NCI-H2029 treated with DMSO at 0.1 percent for 48 hours (cell line): ENCODE measurements around the gene ETS1.

Source experiments
- DNase-seq: peaks from one replicate; lab custom pipeline; 2025; lab: John Stamatoyannopoulos, UW

ETS1 gene, protein sequence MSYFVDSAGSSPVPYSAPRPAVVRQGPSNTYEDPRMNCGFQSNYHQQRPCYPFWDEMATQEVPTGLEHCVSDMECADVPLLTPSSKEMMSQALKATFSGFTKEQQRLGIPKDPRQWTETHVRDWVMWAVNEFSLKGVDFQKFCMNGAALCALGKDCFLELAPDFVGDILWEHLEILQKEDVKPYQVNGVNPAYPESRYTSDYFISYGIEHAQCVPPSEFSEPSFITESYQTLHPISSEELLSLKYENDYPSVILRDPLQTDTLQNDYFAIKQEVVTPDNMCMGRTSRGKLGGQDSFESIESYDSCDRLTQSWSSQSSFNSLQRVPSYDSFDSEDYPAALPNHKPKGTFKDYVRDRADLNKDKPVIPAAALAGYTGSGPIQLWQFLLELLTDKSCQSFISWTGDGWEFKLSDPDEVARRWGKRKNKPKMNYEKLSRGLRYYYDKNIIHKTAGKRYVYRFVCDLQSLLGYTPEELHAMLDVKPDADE

DNA sequence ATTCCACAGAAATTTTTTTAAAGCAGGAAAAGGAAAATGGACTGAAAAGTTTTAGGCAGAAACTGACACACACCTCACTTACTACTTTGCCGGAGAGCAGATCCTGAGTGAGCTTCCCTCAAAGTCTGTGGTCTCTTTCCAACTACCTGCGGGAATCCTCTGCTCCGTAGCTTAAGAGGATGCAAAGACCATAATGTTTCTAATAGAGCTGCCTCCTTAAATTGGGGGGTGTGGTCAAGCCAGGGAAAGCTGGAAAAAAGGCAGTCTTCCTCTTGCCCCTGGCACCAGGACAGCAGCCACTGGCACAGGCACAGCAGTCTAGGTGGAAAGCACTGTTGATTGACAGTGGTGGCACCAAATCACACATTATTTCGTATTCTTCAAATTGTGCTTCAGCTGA, at the start of gene ETS1:
ETS1 (minus strand) TSS at position 144 of the 400 bp plus-strand sequence. CDS start 14,428 bp downstream, outside the sequence.
- DNase-seq, result peak; percentile 23

DNA sequence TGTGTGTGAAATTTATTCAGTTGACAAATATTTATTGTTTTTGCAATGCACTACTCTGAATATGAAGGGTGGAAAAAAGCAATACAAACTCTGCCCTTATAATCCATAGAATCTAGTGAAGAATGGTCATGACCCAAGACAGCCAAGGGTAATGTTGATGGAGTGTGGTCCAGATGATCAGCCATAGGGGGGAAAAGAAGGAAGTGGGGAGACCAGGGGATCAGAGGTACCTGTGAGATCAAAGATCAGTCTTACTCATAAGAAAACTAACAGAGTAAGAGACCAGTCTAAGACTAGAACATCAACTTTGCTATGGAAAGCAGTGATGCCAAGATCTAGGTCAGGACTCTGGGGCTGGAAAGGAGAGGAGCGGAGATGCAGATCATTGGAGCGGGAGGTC, 47.0 kb upstream of the ETS1 start:
- DNase-seq, result no peak

DNA sequence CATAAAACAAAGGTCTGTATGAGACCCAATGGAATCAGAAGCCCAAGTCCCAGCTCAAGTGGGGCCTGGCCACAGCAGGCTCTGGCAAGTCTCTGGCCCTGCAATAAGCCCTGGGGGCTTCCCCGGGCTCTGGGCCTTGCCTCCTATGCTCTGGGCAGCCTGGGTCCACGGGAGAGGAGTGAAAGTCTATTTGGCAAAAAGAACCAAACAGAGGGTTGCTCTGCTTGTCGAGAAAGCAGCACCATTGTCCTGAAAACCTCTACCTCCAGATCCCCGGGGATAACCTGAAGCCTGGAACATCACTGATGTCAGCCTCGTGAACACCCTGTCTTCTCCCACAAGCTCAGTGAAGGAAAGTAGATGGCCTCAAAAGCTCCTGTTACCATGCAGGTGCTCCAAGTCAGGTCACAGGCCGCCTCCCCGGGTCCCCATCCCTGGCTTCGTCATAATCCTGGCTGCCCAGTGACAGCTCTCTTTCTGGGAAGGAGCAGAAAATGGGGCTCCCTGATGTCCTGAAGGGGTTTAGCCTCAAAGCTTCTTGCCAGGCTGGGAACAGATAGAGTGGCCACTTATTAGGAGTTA, 46.1 kb upstream of the ETS1 start:
- DNase-seq, result no peak

DNA sequence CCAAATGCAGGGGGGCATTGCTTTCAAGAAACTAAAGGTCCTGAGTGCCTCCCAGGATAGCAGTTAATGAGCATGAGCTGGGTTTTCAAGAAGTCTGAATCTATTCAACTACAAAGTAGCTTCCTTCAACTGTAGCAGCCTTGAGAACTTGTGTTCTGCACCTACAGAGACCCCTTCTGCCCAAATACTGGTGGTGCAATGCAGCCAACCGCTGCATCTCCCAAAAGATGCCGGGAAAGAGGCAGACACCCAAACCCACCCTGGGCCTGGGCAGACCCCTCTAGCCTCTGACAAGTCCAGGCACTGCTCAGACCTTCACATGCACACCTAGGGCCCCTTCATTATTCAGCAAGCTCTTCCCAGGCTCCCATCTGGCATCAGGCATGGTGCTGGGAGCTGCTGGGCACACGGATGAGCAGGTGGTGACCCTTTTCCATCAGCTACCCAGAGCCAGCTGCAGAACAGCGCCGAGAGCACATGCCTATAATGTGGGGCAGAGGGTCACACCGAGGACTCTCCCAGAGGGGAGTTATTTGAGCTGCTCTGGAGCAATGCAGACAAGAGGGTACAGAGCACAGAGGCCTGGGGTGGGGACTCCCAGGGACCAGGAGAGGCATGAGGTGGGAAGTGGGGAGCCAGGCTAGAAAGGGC, 44.9 kb upstream of the ETS1 start:
- DNase-seq, result no peak

DNA sequence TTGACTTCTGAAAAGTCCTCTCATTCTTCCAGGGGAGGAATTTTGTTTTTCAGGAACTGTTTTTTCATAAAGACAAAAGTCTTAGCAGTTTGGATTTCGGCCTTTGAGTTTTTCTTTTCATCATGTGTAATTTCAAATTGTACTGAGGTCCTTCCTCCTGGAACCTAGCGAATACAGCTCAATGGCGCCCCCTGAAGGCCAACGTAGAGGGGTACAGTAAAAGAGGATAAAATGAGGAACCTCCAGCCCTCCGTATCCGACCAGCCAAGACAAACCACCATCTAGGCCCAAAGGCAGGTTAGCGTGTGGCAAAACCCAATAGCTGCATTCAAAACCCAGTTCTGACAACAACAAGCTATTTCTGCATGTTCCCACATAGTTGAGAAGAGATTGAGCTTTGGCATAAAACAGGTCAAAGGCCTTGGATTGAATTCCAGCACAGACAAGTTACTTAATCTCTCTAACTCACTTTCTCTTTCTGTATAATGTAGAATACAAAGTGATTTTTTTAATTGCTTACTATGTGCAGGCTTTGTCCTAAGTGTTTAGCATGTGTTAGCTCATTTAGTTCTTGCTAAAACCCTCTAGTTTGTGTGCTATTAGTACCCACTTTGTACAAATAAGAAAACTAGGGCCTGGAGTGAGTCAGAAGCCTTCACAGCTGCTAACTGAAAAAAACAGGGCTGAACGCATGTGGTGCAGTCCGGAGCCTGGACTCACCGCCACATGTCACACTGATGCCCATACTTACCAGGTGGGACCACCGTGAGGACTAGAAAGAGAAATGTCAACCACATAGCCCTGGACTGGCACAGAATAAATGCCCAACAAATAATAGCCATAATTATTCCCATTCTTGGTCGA, 43.2 kb upstream of the ETS1 start:
- peak; percentile 66 for DNase-seq

DNA sequence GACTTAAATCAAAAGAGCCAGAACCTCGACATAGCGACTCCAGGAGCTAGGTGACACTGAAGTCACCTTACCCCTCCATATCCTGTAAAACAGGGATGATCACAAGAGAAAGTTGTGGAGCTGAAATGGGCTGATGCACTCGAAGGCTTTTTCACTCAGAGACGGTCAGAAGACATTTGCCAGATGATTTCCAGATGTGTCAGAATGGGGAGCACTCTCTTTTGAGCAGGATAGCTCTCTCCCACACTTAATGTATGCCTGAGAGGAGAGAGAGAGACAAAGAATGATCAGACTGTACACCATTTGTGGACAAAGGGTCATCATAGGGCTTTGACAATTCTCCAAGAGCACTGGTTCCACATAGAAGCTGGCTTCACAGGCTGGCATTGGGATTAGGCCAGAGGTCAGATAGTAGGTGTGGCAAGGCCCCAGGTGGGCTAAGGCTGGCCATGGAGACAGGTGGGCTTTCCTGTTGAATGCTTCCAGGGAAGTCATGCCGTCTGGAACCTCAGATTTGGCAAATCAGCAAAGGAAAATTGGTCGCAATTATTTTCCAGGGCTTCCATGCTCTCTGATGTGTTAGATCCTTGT, 42.3 kb upstream of the ETS1 start:
- no peak for DNase-seq

DNA sequence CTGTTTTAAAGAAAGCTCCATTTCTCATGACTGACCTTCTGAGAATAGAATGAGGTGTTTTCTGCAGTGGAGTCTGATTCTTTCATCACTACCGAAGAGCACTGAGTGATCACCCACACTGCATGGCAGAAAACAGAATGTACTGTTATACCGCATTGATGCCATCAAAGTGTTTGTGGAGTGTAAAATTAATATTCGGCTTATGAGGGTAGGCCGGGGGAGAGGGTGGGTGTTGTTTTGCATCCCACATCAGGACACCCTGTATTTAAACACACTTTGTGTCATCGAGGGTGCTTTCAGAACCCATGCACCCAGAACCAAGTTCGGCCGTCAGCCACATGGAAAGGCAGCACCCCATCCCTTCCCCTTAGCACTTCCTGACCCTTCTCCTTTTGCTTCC, 41.3 kb upstream of the ETS1 start:
- no peak for DNase-seq

DNA sequence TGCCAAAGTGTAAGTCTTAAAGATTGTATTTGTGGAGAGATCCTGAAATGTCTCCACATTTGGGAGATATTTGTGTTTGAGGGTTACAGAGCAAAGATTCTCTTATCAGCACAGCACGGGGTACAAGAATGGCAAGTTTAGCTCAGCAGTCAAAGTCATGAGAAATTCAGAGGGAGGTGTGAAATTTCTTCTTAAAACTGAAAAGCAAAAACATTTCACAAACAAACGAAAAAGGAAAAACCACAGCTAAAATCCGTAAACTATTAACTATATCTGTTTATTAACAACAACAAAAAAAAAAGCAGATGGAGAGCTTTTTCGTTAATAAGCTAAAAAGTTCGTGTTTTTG, 40.9 kb upstream of the ETS1 start:
- DNase-seq, result no peak

DNA sequence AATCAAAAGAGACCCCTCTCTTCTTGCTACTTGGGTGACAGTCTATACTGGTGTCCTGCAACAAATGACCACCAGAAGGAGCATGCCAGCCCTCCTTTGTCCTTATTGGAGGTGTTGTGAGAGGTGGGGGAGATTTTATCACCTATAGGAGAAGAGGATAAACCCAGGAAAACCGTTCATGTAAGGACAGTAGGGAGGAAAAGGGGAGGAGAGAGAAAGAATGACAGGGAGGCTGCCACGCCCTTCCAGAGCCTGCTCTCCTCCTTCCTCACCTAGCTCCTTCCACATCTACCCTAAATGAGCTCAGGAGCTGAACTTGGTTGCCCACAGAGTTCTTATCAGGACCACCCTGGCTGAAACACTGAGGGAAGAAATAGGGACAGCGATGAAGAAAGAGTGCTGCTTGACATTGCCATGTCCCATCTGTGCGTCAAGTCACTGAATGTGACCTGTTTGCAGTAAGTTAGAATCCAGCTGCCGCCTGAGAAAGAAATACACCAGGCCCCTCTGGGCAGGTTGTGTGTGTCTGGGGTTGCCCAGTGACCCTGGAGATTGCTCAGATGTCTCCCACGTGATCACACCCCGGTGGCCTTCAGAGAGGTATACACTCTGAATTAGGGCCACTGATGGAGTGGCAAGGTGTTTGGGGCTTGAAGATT, 40.4 kb upstream of the ETS1 start:
- no peak for DNase-seq

DNA sequence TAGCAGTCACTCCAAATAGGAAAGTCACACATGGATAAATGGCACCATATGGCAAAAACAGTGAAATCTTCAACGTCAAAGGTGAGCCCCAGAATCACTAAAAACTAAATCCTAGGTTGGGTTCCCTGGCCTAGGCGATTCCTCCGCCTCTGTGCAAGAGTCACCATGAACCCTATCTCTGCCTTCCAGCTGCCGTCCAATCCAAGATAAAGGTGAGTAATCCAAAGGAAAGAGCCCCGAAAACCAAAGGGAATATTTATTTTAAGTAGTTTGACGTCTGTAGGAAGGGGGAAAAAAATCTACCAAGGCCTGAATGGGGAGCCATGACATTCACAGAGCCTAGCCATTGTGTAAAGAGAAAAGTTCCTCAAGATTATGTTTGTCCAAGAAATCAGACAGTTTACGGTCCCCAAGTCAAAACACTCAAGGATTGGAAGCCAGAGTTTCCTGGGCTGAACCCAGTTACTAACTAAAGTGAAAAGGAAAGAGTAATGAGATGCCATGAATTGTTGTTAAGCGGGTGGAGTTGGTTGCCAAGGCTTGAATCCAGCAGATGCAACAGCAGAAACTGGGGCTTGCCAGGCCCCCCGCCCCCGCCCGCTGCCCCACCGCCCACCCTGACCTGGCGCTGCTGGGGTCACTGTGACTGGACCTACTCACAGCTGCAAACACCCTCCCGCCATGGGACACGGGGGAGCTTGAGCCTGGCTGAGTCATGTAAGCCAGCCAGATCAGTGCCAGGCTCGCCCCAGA, 39.7 kb upstream of the ETS1 start:
- DNase-seq, result no peak

DNA sequence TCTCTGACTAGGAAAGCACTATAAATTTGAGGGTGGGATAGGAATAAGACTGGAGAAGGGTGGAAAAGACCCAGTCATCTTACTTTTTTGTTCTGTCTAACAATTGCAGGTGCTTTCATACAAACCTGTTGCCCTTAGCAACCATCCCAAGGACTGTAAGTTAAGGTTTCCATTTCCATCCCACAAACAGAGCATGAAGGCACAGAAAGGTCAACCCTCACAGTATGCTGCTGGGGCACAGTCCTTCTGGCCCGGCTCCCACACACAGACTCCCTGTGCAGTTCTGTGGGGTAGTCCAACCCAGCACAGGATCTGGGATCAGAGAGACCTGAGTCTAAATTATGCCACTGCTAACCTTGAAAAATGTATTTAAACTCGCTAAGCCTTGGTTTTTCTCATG, 38.4 kb upstream of the ETS1 start:
- DNase-seq, result no peak

DNA sequence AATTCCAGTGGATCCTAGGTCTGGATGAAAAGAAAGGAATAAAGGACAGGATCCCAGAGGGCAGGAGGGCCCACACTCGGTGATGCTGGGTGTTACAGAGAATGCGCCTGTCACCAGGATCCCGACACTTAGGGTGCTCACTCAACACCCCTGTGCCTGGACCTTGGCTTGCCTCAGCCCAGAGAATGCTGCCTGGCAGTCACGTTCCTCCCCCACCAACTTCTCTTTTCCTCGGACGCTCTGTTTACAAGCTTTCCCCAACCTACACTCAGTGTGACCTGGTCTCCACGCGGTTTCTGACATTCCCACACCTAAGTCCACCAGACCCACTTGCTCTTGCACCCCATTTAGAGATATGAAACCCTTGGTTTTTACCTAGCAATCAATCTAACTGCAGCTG, 38.0 kb upstream of the ETS1 start:
- DNase-seq, result no peak

DNA sequence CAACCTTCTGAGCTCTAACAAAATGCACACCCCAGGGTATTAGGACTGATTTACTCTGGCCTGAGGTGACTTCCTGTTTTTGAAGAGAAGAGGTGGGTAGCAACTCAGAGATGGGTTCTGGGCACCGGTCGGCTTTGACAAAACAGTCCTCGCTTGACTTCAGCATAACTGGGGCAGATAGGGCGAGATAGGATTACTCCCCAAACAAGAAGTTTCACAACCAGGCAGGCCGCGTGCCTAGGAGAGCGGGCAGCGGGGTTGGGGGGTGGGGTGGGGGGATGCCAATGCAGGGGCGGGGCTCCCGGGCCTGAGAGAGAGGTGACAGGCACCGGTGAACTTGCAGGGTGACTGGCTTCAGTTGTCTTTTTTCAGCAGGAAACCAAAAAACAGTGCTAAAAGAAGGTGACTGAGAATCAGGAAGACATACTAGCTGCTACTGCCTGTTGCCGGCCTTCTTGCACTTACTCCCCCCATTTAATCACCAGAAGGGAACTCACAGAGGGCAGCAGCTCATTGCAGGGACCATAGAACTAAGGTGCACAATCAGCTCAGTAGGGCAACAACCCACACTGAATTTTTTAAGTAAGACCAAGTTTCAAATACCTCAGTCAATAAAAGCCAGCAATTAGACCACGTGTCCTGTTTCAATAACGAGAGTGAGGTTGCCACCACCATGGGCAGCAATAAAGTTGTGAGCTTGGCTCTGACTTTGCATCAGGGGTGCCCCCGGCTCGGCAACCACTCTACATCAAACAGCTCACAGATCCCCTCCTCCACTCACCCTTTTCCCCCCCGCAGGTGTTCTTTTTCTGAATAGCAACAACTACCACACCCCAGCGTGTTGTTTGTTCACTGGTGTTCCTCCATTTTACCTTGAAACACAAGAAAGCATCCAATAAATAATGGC, 37.2 kb upstream of the ETS1 start:
- DNase-seq, result no peak

DNA sequence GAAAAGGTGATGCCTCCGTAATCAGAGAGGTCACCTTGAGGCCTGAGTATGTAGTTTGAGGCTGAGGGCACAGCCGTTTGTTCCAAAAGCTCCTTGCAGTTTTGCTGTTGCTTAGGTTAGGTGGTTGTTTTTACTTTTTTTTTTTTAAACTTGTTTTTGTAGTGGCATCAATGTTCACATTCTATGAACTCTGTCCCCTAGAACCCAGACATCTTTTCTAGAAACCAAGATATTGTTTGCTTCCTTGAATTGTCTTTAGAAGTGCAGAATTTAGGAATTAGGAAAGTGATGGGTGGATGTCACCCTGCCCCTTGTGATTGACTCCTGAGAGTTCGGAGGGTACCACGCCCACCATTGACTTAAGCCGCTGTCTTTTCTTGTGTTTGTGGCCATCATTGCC, 35.7 kb upstream of the ETS1 start:
- no peak for DNase-seq

DNA sequence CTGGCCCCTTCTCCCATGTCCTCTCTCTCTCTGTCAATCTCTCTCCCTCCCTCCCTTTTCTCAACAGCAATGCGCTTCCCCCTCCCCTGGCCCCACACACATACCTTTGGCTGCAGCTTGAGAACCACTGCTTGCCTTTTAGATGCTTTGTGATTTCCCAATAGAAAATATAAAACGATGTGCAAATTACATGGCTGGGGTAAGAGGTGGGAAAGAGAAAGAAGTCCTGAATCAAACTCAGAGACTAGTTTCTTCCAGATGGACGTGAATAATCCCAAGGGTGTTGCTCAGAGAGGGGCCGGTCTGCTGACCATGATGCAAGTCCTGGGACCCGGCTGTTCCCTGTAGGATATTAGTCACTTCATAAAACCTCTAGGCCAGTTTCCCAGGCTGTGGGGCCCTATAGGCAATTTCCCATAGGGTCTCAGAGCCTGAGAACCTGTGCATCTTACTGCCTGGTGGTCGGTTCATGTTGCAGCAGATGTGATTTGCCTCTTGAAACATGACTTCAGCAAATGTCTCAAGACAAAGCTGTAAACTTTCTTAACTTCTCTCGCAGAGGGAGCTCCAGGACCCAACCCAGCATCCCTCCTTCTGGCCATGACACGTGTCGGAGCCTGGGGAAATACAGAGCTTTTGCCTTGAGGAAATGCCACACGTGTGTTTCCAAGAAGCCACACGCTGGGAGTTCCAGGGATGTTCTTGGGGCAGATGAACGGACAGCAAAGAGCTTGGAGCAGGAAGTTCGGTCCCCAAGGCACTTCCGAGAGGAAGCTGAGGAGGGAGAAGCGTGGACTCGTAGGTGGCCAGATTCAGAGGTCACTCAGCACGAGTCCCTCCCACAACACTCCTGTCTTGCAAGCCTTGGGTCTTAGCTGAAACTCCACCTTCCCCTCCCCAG, 34.5 kb upstream of the ETS1 start:
- DNase-seq, result no peak

DNA sequence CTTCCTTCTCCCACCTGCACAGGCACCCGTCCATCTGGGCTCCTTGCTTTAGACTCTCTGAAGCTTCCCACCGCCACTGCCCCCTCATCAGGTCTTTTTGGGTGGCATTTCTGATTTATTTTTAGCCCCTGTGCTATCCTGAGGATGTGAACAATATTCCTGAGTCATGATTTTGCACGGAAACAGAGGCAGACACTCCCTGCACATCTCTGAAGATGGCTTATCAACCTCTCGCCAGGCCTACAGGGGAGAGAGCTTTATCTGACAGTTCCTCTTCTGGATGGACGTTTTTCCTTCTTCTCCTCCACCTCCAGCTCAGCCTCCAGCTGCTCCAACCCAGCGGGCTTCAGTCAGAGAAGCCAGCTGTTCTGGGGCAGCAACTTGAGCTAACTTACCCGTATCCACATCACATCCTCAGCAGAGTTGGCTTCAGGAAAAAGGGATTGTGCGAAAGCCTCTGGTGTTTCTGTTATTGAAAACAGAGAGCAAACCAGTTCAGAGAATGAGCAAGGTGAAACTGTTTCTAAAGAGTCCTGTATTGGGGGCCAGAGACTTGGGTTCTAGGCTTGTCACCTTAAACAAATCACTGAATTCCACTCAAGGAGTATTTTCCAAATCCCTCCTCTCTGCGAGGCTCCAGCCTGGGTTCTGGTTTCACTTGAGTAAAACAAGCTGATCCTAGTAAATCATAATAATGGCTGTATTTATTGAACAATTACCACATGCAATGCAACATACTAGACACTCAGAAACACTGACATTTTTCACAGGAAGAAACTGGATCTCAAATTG, 33.1 kb upstream of the ETS1 start:
- no peak for DNase-seq

DNA sequence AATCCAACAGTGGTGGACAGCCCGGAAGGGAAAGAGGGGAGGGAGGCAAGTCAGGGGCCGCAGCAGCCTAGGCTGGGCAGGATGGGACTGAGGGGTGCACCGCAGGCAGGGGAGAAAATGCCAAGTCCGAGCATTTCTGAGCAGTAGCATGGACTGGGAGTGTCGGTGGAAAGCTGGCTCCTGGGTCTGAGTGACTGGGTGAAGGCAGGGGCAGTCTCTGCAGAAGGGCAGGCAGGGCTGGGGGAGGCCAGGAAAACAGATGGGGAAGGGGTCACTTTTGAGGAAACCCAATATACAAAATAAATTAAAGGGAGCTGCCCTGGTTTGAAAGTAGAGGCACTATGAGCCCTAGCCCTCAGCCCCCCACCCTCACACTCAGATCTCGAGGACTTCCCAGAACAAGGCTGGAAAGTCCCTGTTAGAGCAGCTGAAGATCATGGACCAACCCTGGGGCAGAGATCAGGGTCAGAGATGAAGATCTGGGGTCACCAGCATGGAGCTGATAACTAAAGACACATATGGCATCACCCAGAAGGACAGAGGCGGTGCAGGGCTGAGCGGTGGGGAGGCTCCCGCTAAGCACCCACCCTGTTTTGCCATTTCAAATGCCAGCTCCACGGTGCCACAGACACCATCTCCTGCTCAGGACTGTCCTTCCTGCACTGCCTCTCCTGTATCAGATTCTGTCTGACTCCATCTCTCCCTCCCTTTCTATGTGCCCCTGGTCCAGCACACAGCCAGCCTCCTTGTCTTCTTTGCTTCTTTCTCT, 32.4 kb upstream of the ETS1 start:
- DNase-seq, result no peak
